MM.1S (cell line): ENCODE measurements around the gene APEH.

ENCODE experiments used
- DNase-seq: peaks from one replicate; pipeline ENCODE4 v3.0.0-alpha.2; 2015
- H2AFZ ChIP-seq: fragments of 300-600 bp; sonication (generic); 2 replicates; pipeline ENCODE4 v1.6.0; 2016; ENCODE audit warnings: antibody characterized with exemption, low read length
- H3F3A ChIP-seq: fragments of 300-600 bp; sonication (generic); 2 replicates; pipeline ENCODE4 v1.6.1; 2016; ENCODE audit warnings: mild to moderate bottlenecking, antibody characterized with exemption, low read length, moderate library complexity, mixed read lengths; ENCODE audit not compliant: insufficient read depth
- H3K27ac ChIP-seq: fragments of 300-600 bp; sonication (generic); 2 replicates; pipeline ENCODE4 v1.5.1; 2016; ENCODE audit warnings: mild to moderate bottlenecking, low read length
- H3K27me3 ChIP-seq: fragments of 300-600 bp; sonication (generic); replicated peaks from 2 replicates; pipeline ENCODE4 v1.6.0; 2016; ENCODE audit warnings: low read length; ENCODE audit not compliant: insufficient read depth
- H3K36me3 ChIP-seq: fragments of 300-600 bp; sonication (generic); replicated peaks from 2 replicates; pipeline ENCODE4 v1.6.1; 2016; ENCODE audit warnings: mild to moderate bottlenecking, low read length, mixed read lengths; ENCODE audit not compliant: insufficient read depth
- H3K4me1 ChIP-seq: fragments of 300-600 bp; sonication (generic); 2 replicates; pipeline ENCODE4 v1.6.1; 2016; ENCODE audit warnings: low read length, mixed read lengths
- H3K4me2 ChIP-seq: fragments of 300-600 bp; sonication (generic); 2 replicates; pipeline ENCODE4 v1.6.0; 2016; ENCODE audit warnings: low read depth, low read length
- H3K4me3 ChIP-seq: fragments of 300-600 bp; sonication (generic); 2 replicates; pipeline ENCODE4 v1.5.1; 2016; ENCODE audit warnings: low read length, mixed read lengths
- H3K79me2 ChIP-seq: fragments of 300-600 bp; sonication (generic); 2 replicates; pipeline ENCODE4 v1.6.1; 2016; ENCODE audit warnings: mixed run types, low read length, mixed read lengths
- H3K9ac ChIP-seq: fragments of 300-600 bp; sonication (generic); 2 replicates; pipeline ENCODE4 v1.6.1; 2016; ENCODE audit warnings: low read length, mixed read lengths
- H3K9me2 ChIP-seq: fragments of 300-600 bp; sonication (generic); replicated peaks from 2 replicates; pipeline ENCODE4 v1.6.1; 2016; ENCODE audit warnings: mild to moderate bottlenecking, low read length, mixed read lengths; ENCODE audit not compliant: insufficient read depth
- H3K9me3 ChIP-seq: fragments of 300-600 bp; sonication (generic); replicated peaks from 2 replicates; pipeline ENCODE4 v1.6.1; 2016; ENCODE audit warnings: mild to moderate bottlenecking, low read length, mixed read lengths; ENCODE audit not compliant: insufficient read depth
- H4K20me1 ChIP-seq: fragments of 300-600 bp; sonication (generic); 2 replicates; pipeline ENCODE4 v1.6.1; 2016; ENCODE audit warnings: mild to moderate bottlenecking, low read length, moderate library complexity, mixed read lengths; ENCODE audit not compliant: insufficient read depth
- EZH2 ChIP-seq: fragments of 300-600 bp; sonication (generic); optimal IDR thresholded peaks from 2 replicates; pipeline ENCODE3; 2017; ENCODE audit warnings: low read depth, mild to moderate bottlenecking, antibody characterized with exemption, low read length, mixed read lengths
- EZH2phosphoT487 ChIP-seq: fragments of 300-600 bp; sonication (generic); IDR thresholded peaks from 2 replicates; pipeline ENCODE4 v1.6.1; 2018; ENCODE audit warnings: antibody characterized with exemption, low read length
- TF ChIP-seq, protein P1 (sequence below): fragments of 300-600 bp; sonication (generic); IDR thresholded peaks from 2 replicates; pipeline ENCODE4 v1.5.1; 2016; ENCODE audit warnings: antibody characterized with exemption, low read length, mixed read lengths

The APEH gene

DNA sequence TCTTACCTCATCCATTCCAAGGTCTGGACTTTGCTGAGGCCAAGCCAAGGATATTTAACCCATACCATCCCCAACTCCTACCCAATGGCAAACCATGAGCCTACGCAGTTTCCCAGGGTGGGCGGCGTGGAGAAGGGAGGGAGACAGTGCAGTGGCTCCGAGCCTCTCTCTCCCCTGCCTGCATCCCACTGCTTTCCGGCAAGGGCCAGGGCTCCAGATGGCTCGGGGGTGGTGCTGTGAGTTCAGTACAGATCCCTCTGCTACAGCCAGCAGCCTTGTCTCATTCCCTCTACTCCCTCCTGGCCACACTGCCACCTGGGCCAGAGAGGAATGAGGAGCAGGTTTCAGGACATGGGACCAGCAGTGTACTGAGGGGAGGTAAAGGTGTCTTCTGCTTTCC, 44.3 kb upstream of the APEH start:
- H3K79me2 ChIP-seq: no peaks in the 10 kb centered on the region
- H3K36me3 ChIP-seq: no peaks in the 10 kb centered on the region
- H4K20me1 ChIP-seq: no peaks in the 10 kb centered on the region
- no peak overlapping the region for H2AFZ ChIP-seq
- H3K27me3 ChIP-seq: no peaks in the 10 kb centered on the region
- H3F3A ChIP-seq: no peaks in the 10 kb centered on the region
- no peaks in the 10 kb centered on the region for H3K9me2 ChIP-seq
- no peaks in the 10 kb centered on the region for H3K4me1 ChIP-seq
- no peak overlapping the region for H3K27ac ChIP-seq
- TF ChIP-seq, protein P1, sequence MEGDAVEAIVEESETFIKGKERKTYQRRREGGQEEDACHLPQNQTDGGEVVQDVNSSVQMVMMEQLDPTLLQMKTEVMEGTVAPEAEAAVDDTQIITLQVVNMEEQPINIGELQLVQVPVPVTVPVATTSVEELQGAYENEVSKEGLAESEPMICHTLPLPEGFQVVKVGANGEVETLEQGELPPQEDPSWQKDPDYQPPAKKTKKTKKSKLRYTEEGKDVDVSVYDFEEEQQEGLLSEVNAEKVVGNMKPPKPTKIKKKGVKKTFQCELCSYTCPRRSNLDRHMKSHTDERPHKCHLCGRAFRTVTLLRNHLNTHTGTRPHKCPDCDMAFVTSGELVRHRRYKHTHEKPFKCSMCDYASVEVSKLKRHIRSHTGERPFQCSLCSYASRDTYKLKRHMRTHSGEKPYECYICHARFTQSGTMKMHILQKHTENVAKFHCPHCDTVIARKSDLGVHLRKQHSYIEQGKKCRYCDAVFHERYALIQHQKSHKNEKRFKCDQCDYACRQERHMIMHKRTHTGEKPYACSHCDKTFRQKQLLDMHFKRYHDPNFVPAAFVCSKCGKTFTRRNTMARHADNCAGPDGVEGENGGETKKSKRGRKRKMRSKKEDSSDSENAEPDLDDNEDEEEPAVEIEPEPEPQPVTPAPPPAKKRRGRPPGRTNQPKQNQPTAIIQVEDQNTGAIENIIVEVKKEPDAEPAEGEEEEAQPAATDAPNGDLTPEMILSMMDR: no peak
- TF ChIP-seq EZH2phosphoT487: no peak
- no peak for TF ChIP-seq EZH2
- H3K4me3 ChIP-seq: no peak overlapping the region
- no peak for DNase-seq
- H3K9ac ChIP-seq: no peak overlapping the region
- no peak overlapping the region for H3K4me2 ChIP-seq
- no peaks in the 10 kb centered on the region for H3K9me3 ChIP-seq

DNA sequence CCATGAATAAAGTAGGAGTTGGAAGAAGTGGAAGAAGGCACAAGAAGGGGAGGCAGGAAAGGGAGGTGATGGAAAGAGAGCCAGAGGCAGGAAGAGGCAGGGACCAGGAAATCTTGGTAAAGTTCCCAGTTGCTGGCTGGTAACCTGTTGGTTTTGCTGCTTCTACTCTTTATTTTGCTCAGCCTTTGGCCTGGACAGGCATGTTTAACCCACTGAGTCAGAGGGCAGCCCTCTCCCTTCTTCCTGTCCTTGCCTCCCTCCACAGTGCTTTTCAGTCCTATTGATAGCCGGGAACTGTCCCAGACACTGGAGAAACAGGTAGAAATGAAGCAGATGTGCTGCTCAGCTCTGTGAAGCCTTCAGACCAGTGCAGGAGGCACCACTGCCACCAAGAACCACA, 43.4 kb upstream of the APEH start:
- Histone ChIP-seq H3F3A (no peaks in the 10 kb centered on the region), H3K4me3 (no peak overlapping the region), H3K4me2 (no peak overlapping the region), H3K9ac (no peak overlapping the region), H3K4me1 (no peaks in the 10 kb centered on the region), H3K79me2 (no peaks in the 10 kb centered on the region), H3K9me3 (no peaks in the 10 kb centered on the region), H3K36me3 (no peaks in the 10 kb centered on the region), H2AFZ (no peak overlapping the region), H4K20me1 (no peaks in the 10 kb centered on the region), H3K9me2 (no peaks in the 10 kb centered on the region), H3K27me3 (no peaks in the 10 kb centered on the region), H3K27ac (no peak overlapping the region)
- TF ChIP-seq EZH2phosphoT487 (no peak), EZH2 (no peak)
- TF ChIP-seq, protein P1: no peak
- DNase-seq: no peak

DNA sequence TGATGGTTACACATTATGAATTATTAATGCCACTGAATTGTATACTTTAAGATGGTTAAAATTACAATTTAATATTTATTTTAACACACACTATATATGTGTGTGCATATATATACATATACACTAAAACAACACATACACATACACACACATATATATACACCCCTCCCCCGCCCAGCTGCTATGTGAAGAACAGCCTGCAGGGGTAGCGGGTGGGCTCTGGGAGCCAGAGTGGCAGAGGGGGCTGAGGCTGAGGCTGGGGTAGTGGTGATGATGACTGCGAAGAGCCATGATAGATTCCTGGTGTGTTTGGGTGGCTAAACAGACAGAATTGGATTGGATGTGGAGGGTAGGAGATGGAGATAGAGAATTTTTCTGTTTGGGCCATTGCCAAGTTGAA, 39.4 kb upstream of the APEH start:
- no peaks in the 10 kb centered on the region for H3K9me2 ChIP-seq
- H3K36me3 ChIP-seq: no peaks in the 10 kb centered on the region
- H3K27ac ChIP-seq: no peak overlapping the region
- H3K79me2 ChIP-seq: no peaks in the 10 kb centered on the region
- no peak for DNase-seq
- no peaks in the 10 kb centered on the region for H3F3A ChIP-seq
- H3K4me1 ChIP-seq: peaks cover 14% of the 10 kb centered on the region
- no peaks in the 10 kb centered on the region for H4K20me1 ChIP-seq
- H3K4me2 ChIP-seq: no peak overlapping the region
- no peak overlapping the region for H2AFZ ChIP-seq
- H3K4me3 ChIP-seq: no peak overlapping the region
- H3K9me3 ChIP-seq: no peaks in the 10 kb centered on the region
- H3K9ac ChIP-seq: no peak overlapping the region
- TF ChIP-seq, protein P1: no peak
- TF ChIP-seq EZH2phosphoT487 (no peak), EZH2 (no peak)
- no peaks in the 10 kb centered on the region for H3K27me3 ChIP-seq
